Mesenchymal stem cell (in vitro differentiated cells and primary cell): ENCODE results near the gene FCER1G.

Experiments used
- DNase-seq: peaks from one replicate; pipeline ENCODE4 v3.0.0-alpha.2; 2013
- H2AFZ ChIP-seq: one replicate; pipeline ENCODE4 v1.6.1; 2013; ENCODE audit warnings: low read depth, mild to moderate bottlenecking, control low read depth, inconsistent platforms, low read length, moderate library complexity
- H2AK5ac ChIP-seq: 2 replicates; pipeline ENCODE4 v1.6.1; 2013; ENCODE audit warnings: low read length, moderate library complexity, mild to moderate bottlenecking, inconsistent platforms; ENCODE audit not compliant: severe bottlenecking
- H2BK120ac ChIP-seq: one replicate; pipeline ENCODE4 v1.6.1; 2013; ENCODE audit warnings: low read depth, mild to moderate bottlenecking, inconsistent platforms, low read length, moderate library complexity
- H2BK12ac ChIP-seq, 2 experiments: one replicate each; pipeline ENCODE4 v1.6.1; 2013; ENCODE audit warnings: inconsistent platforms in 2 of 2, low read length in 2 of 2, mild to moderate bottlenecking in 2 of 2, moderate library complexity in 2 of 2, control low read depth in 1 of 2
- H2BK15ac ChIP-seq: one replicate; pipeline ENCODE4 v1.6.1; 2013; ENCODE audit warnings: mild to moderate bottlenecking, low read depth, inconsistent platforms; ENCODE audit not compliant: poor library complexity, severe bottlenecking
- H2BK5ac ChIP-seq: 2 replicates; pipeline ENCODE4 v1.6.1; 2013; ENCODE audit warnings: low read depth, mild to moderate bottlenecking, low read length, control low read depth, inconsistent platforms; ENCODE audit not compliant: poor library complexity, severe bottlenecking
- H3K14ac ChIP-seq, 2 experiments: one replicate each; pipeline ENCODE4 v1.6.1; 2013; ENCODE audit warnings: inconsistent platforms in 2 of 2, low read length in 2 of 2, control low read depth in 1 of 2, mild to moderate bottlenecking in 1 of 2, moderate library complexity in 1 of 2
- H3K18ac ChIP-seq, 2 experiments: one replicate each; pipeline ENCODE4 v1.6.1; 2013; ENCODE audit warnings: inconsistent platforms in 2 of 2, low read length in 2 of 2, control low read depth in 1 of 2, low read depth in 1 of 2, mild to moderate bottlenecking in 1 of 2
- H3K23ac ChIP-seq, 2 experiments: one replicate each; pipeline ENCODE4 v1.6.1; 2013; ENCODE audit warnings: inconsistent platforms in 2 of 2, low read length in 2 of 2, mild to moderate bottlenecking in 2 of 2, moderate library complexity in 2 of 2, control low read depth in 1 of 2
- H3K27ac ChIP-seq: 2 replicates; pipeline ENCODE4 v1.5.1; 2013; ENCODE audit warnings: mild to moderate bottlenecking, moderate library complexity, low read length, control low read depth, inconsistent platforms; ENCODE audit not compliant: poor library complexity, severe bottlenecking
- H3K27me3 ChIP-seq, 2 experiments: 2 replicates each; pipeline versions ENCODE4 v1.6.1 to v1.7.0; 2013; ENCODE audit warnings: low read length in 2 of 2, mild to moderate bottlenecking in 2 of 2, moderate library complexity in 2 of 2, control low read depth in 1 of 2, inconsistent platforms in 1 of 2; ENCODE audit not compliant: control insufficient read depth in 1 of 2, insufficient read depth in 1 of 2
- H3K36me3 ChIP-seq, 2 experiments: 2 replicates each; pipeline versions ENCODE4 v1.6.1 to v1.7.0; 2013; ENCODE audit warnings: low read length in 2 of 2, control low read depth in 1 of 2, inconsistent platforms in 1 of 2, low read depth in 1 of 2, mild to moderate bottlenecking in 1 of 2; ENCODE audit not compliant: insufficient read depth in 2 of 2, control insufficient read depth in 1 of 2
- H3K4ac ChIP-seq, 2 experiments: one replicate each; pipeline ENCODE4 v1.6.1; 2013; ENCODE audit warnings: inconsistent platforms in 2 of 2, low read length in 2 of 2, mild to moderate bottlenecking in 2 of 2, moderate library complexity in 2 of 2, control low read depth in 1 of 2, low read depth in 1 of 2
- H3K4me1 ChIP-seq: 2 replicates; pipeline ENCODE4 v1.6.1; 2013; ENCODE audit warnings: low read depth, low read length, control low read depth; ENCODE audit not compliant: control insufficient read depth, insufficient read depth
- H3K4me2 ChIP-seq: 2 replicates; pipeline ENCODE4 v1.6.1; 2013; ENCODE audit warnings: low read length, mild to moderate bottlenecking, inconsistent platforms; ENCODE audit not compliant: poor library complexity, severe bottlenecking
- H3K4me3 ChIP-seq, 2 experiments: 2 replicates each; pipeline versions ENCODE4 v1.5.1 to v1.7.0; 2013; ENCODE audit warnings: low read length in 2 of 2, mild to moderate bottlenecking in 2 of 2, control low read depth in 1 of 2, low read depth in 1 of 2; ENCODE audit not compliant: insufficient read depth in 1 of 2
- H3K79me1 ChIP-seq: replicated peaks from 2 replicates; pipeline ENCODE4 v1.6.1; 2013; ENCODE audit warnings: mild to moderate bottlenecking, control low read depth, low read length, inconsistent platforms; ENCODE audit not compliant: poor library complexity, severe bottlenecking
- H3K9ac ChIP-seq: 2 replicates; pipeline ENCODE4 v1.7.0; 2013; ENCODE audit warnings: mild to moderate bottlenecking, low read length, moderate library complexity
- H3K9me3 ChIP-seq: 2 replicates; pipeline ENCODE4 v1.7.0; 2013; ENCODE audit warnings: mild to moderate bottlenecking, low read length; ENCODE audit not compliant: control insufficient read depth
- H4K8ac ChIP-seq: one replicate; pipeline ENCODE4 v1.6.1; 2013; ENCODE audit warnings: inconsistent platforms, mild to moderate bottlenecking, low read length, moderate library complexity
- H4K91ac ChIP-seq: one replicate; pipeline ENCODE4 v1.6.1; 2013; ENCODE audit warnings: mild to moderate bottlenecking, low read length, inconsistent platforms
- WGBS: methylation state at CpG from one replicate; pipeline ENCODE4 v1.1.7; 2013; ENCODE audit warnings: mixed read lengths; 5-methylcytosine and 5-hydroxymethylcytosine counted together

FCER1G gene

GRCh38 chr1:161226320-161226711 is 11.2 kb downstream of the FCER1G start:
- Histone ChIP-seq H3K4me2 (peak overlapping the region; percentile 87), H3K18ac (peak overlapping the region; percentile 52 to 58), H3K79me1 (peaks cover 14% of the 10 kb centered on the region), H2AK5ac (no peak overlapping the region), H3K4me1 (peaks cover 15% of the 10 kb centered on the region), H2BK15ac (peak overlapping the region; percentile 49), H3K4ac (peak overlapping the region in 1 of 2 experiments; percentile 90), H3K23ac (no peak overlapping the region), H3K9me3 (no peaks in the 10 kb centered on the region), H2BK5ac (no peak overlapping the region), H2BK120ac (no peak overlapping the region), H3K4me3 (peak overlapping the region; percentile 69 to 91), H3K27ac (no peak overlapping the region), H4K91ac (peak overlapping the region; percentile 81), H3K27me3 (peaks cover 0 to 6% of the 10 kb centered on the region in 2 experiments), H3K9ac (peak overlapping the region; percentile 93), H4K8ac (peak overlapping the region; percentile 81), H2AFZ (peak overlapping the region; percentile 79), H3K36me3 (peaks cover 26 to 35% of the 10 kb centered on the region in 2 experiments), H2BK12ac (no peak overlapping the region), H3K14ac (peak overlapping the region in 1 of 2 experiments; percentile 62)
- 18% methylated on average over 15 of the region's 15 CpGs for WGBS
- DNase-seq: no peak

GRCh38 chr1:161226759-161227158 is 11.7 kb downstream of the FCER1G start:
- H3K79me1 ChIP-seq: peaks cover 14% of the 10 kb centered on the region
- H3K9me3 ChIP-seq: no peaks in the 10 kb centered on the region
- H3K4me1 ChIP-seq: peaks cover 15% of the 10 kb centered on the region

GRCh38 chr1:161227196-161227871 is 12.2 kb downstream of the FCER1G start:
- DNase-seq: peak; percentile 77
- H3K14ac ChIP-seq: no peak overlapping the region
- H3K27me3 ChIP-seq: peaks cover 0 to 2% of the 10 kb centered on the region in 2 experiments
- H2BK120ac ChIP-seq: no peak overlapping the region
- H3K4me3 ChIP-seq: peak overlapping the region in 1 of 2 experiments; percentile 91
- no peak overlapping the region for H2BK5ac ChIP-seq
- peak overlapping the region; percentile 14 for H4K91ac ChIP-seq
- no peak overlapping the region for H2BK15ac ChIP-seq
- H3K79me1 ChIP-seq: peaks cover 14% of the 10 kb centered on the region
- H3K9me3 ChIP-seq: no peaks in the 10 kb centered on the region
- H3K9ac ChIP-seq: peak overlapping the region; percentile 93
- no peak overlapping the region for H3K27ac ChIP-seq
- peaks cover 26 to 35% of the 10 kb centered on the region in 2 experiments for H3K36me3 ChIP-seq
- no peak overlapping the region for H4K8ac ChIP-seq
- peaks cover 15% of the 10 kb centered on the region for H3K4me1 ChIP-seq
- no peak overlapping the region for H3K4ac ChIP-seq
- WGBS: 61% methylated on average over 8 of the region's 11 CpGs
- peak overlapping the region; percentile 87 for H3K4me2 ChIP-seq
- H2BK12ac ChIP-seq: no peak overlapping the region
- no peak overlapping the region for H2AK5ac ChIP-seq
- no peak overlapping the region for H3K18ac ChIP-seq
- no peak overlapping the region for H3K23ac ChIP-seq
- peak overlapping the region; percentile 90 for H2AFZ ChIP-seq

More at GRCh38 chr1:161226759-161227158, 11.7 kb downstream of the FCER1G start:
- Histone ChIP-seq H2AK5ac (no peak overlapping the region), H3K27ac (no peak overlapping the region), H3K4me2 (peak overlapping the region; percentile 87), H4K91ac (peak overlapping the region; percentile 37), H3K14ac (no peak overlapping the region), H2BK120ac (no peak overlapping the region), H3K36me3 (peaks cover 26 to 35% of the 10 kb centered on the region in 2 experiments), H3K4ac (no peak overlapping the region), H3K23ac (no peak overlapping the region), H2BK12ac (no peak overlapping the region), H4K8ac (peak overlapping the region; percentile 27), H3K4me3 (peak overlapping the region in 1 of 2 experiments; percentile 91), H3K27me3 (peaks cover 0 to 6% of the 10 kb centered on the region in 2 experiments), H3K18ac (no peak overlapping the region), H2AFZ (no peak overlapping the region), H3K9ac (peak overlapping the region; percentile 93), H2BK15ac (no peak overlapping the region), H2BK5ac (no peak overlapping the region)
- 72% methylated on average over 3 of the region's 3 CpGs for WGBS
- DNase-seq: no peak

GRCh38 chr1:161228032-161228431 is 12.9 kb downstream of the FCER1G start:
- Histone ChIP-seq H2AFZ (no peak overlapping the region), H3K36me3 (peaks cover 26 to 35% of the 10 kb centered on the region in 2 experiments), H2BK5ac (no peak overlapping the region), H3K79me1 (peaks cover 14% of the 10 kb centered on the region), H3K4ac (peak overlapping the region in 1 of 2 experiments; percentile 20), H2AK5ac (no peak overlapping the region), H3K4me2 (no peak overlapping the region), H3K27me3 (no peaks in the 10 kb centered on the region), H3K14ac (no peak overlapping the region), H3K9me3 (no peaks in the 10 kb centered on the region), H3K27ac (no peak overlapping the region), H2BK120ac (no peak overlapping the region), H2BK12ac (no peak overlapping the region), H4K8ac (no peak overlapping the region), H3K18ac (no peak overlapping the region), H3K4me3 (no peak overlapping the region), H3K9ac (no peak overlapping the region), H2BK15ac (no peak overlapping the region), H3K4me1 (peaks cover 15% of the 10 kb centered on the region), H3K23ac (no peak overlapping the region), H4K91ac (no peak overlapping the region)
- WGBS: 80% methylated on average over 5 of the region's 7 CpGs
- DNase-seq: no peak
